A549 (cell line): Measurements from ENCODE around the gene KCNQ5. TPM values are rescaled to one million over a fixed set of nuclear protein-coding genes. Genes with fewer than 3 reads are reported as not detected.

ENCODE experiments used
- ATAC-seq, 2 experiments: fragments of 200-7000 bp in 1 of 2; fragments of >200 bp in 1 of 2; cut with Nextera tagmentation in 1 of 2; cut with Tn5 transposase in 1 of 2; 3 replicates each; pipeline versions ENCODE4 v1.8.0 to v1.9.1; 2018 to 2020; ENCODE audit warnings: mild to moderate bottlenecking in 1 of 2, moderate library complexity in 1 of 2
- CTCF ChIA-PET: fragments of 300-600 bp; sonication (Branson Sonifier 250); formaldehyde crosslinking; extraction: SDS; loops from one replicate; lab custom pipeline; 2021; ENCODE audit warnings: antibody characterized with exemption, inconsistent platforms; lab: Yijun Ruan, JAX
- POLR2A ChIA-PET: fragments of 350-600 bp; formaldehyde crosslinking; extraction: SDS; loops from one replicate; lab custom pipeline; 2021; ENCODE audit warnings: antibody characterized with exemption, inconsistent platforms; lab: Yijun Ruan, JAX
- DNase-seq, 2 experiments: peaks; one replicate each; pipeline versions ENCODE4 v3.0.0 to v3.0.0-alpha.2; 2011 to 2016; ENCODE audit warnings: low read depth in 1 of 2, low spot score in 1 of 2
- FAIRE-seq: peaks from 2 replicates; lab custom pipeline; 2011; peaks lifted over from hg19 to GRCh38; lab: Jason Lieb, UNC
- H3K27ac ChIP-seq, 2 experiments: fragments of >200 bp; sonication (Bioruptor Twin); formaldehyde crosslinking; 3 replicates each; pipeline ENCODE4 v1.5.1; 2016 to 2017
- H3K4me1 ChIP-seq: fragments of >200 bp; sonication (Bioruptor Twin); formaldehyde crosslinking; 3 replicates; pipeline ENCODE4 v1.6.1; 2016
- H3K4me2 ChIP-seq: fragments of >200 bp; sonication (Bioruptor Twin); formaldehyde crosslinking; 3 replicates; pipeline ENCODE4 v1.6.1; 2016
- H3K4me3 ChIP-seq: fragments of >200 bp; sonication (Bioruptor Twin); formaldehyde crosslinking; 3 replicates; pipeline ENCODE4 v1.5.1; 2016
- H3K9me3 ChIP-seq: fragments of >200 bp; sonication (Bioruptor Twin); formaldehyde crosslinking; 3 replicates; pipeline ENCODE4 v1.6.1; 2016
- ATOH8 ChIP-seq: fragments of 250-450 bp; sonication (Bioruptor Pico); IDR thresholded peaks from 2 replicates; pipeline ENCODE4 v1.5.0; 2020; ENCODE audit warnings: low read depth, mild to moderate bottlenecking, moderate library complexity
- BHLHE40 ChIP-seq: IDR thresholded peaks from 2 replicates; pipeline ENCODE4 v1.6.1; 2012; ENCODE audit warnings: low read depth, low read length, inconsistent platforms
- CBX8 ChIP-seq: fragments of 200-600 bp; sonication (generic); IDR thresholded peaks from 2 replicates; pipeline ENCODE4 v1.6.1; 2016
- CEBPB ChIP-seq, 2 experiments: fragments of >200 bp in 1 of 2; sonication (Bioruptor Twin) in 1 of 2; formaldehyde crosslinking in 1 of 2; IDR thresholded peaks; 2 replicates each; pipeline ENCODE4 v1.6.1; 2012 to 2016
- ELK1 ChIP-seq: fragments of 150-350 bp; IDR thresholded peaks from 2 replicates; pipeline ENCODE4 v1.6.1; 2014; ENCODE audit warnings: low read depth, mild to moderate bottlenecking, low read length
- EP300 ChIP-seq, 2 experiments: fragments of >200 bp; sonication (Bioruptor Twin); formaldehyde crosslinking; IDR thresholded peaks; 2 replicates in 1 of 2; 3 replicates in 1 of 2; pipeline ENCODE4 v1.6.1; 2016 to 2017
- ESRRA ChIP-seq: fragments of 150-350 bp; IDR thresholded peaks from 2 replicates; pipeline ENCODE4 v1.6.1; 2014; ENCODE audit warnings: mild to moderate bottlenecking, low read length, borderline replicate concordance
- FOSB ChIP-seq: fragments of 250-450 bp; sonication (Bioruptor Pico); IDR thresholded peaks from 2 replicates; pipeline ENCODE4 v1.5.0; 2020; ENCODE audit warnings: mild to moderate bottlenecking, moderate library complexity
- FOSL2 ChIP-seq, 2 experiments: fragments of 450-650 bp in 1 of 2; fragments of >200 bp in 1 of 2; sonication (Bioruptor Twin) in 1 of 2; formaldehyde crosslinking; IDR thresholded peaks; 2 replicates each; pipeline versions ENCODE4 v1.5.0 to v1.6.1; 2016 to 2020; ENCODE audit warnings: mild to moderate bottlenecking in 1 of 2, moderate library complexity in 1 of 2
- GATA3 ChIP-seq: IDR thresholded peaks from 2 replicates; pipeline ENCODE4 v1.6.1; 2012; ENCODE audit warnings: borderline replicate concordance
- HDAC2 ChIP-seq: fragments of 200-600 bp; sonication (generic); IDR thresholded peaks from 2 replicates; pipeline ENCODE4 v1.6.1; 2016
- HES2 ChIP-seq: fragments of >200 bp; sonication (Bioruptor Twin); formaldehyde crosslinking; IDR thresholded peaks from 2 replicates; pipeline ENCODE4 v1.6.1; 2016
- HEYL ChIP-seq: fragments of 250-450 bp; sonication (Bioruptor Pico); IDR thresholded peaks from 2 replicates; pipeline ENCODE4 v1.8.0; 2021; ENCODE audit warnings: mild to moderate bottlenecking, moderate library complexity
- JUNB ChIP-seq: fragments of >200 bp; sonication (Bioruptor Twin); formaldehyde crosslinking; IDR thresholded peaks from 2 replicates; pipeline ENCODE4 v1.6.1; 2016
- KDM1A ChIP-seq: fragments of 200-600 bp; sonication (generic); IDR thresholded peaks from 2 replicates; pipeline ENCODE4 v1.6.1; 2016; ENCODE audit warnings: low read depth, mild to moderate bottlenecking
- MAFK ChIP-seq: fragments of 450-650 bp; IDR thresholded peaks from 2 replicates; pipeline ENCODE4 v1.6.1; 2014; ENCODE audit not compliant: partially characterized antibody
- MYC ChIP-seq: IDR thresholded peaks from 2 replicates; pipeline ENCODE4 v1.6.1; 2012; ENCODE audit warnings: mild to moderate bottlenecking, inconsistent platforms, low read length, improper control_type of control experiment, borderline replicate concordance
- NPAS2 ChIP-seq: fragments of 250-450 bp; sonication (Bioruptor Pico); IDR thresholded peaks from 2 replicates; pipeline ENCODE4 v1.8.0; 2022; ENCODE audit warnings: mild to moderate bottlenecking, moderate library complexity, borderline replicate concordance
- NR3C1 ChIP-seq: fragments of >200 bp; sonication (Bioruptor Twin); formaldehyde crosslinking; IDR thresholded peaks from 3 replicates; pipeline ENCODE4 v1.6.1; 2017
- PHF8 ChIP-seq: fragments of 200-600 bp; sonication (generic); IDR thresholded peaks from 2 replicates; pipeline ENCODE4 v1.6.1; 2016; ENCODE audit warnings: low read depth, mild to moderate bottlenecking, antibody characterized with exemption, moderate library complexity, borderline replicate concordance
- POLR2A ChIP-seq: IDR thresholded peaks from 2 replicates; pipeline ENCODE4 v1.6.1; 2012; ENCODE audit warnings: mild to moderate bottlenecking, low read length
- POLR2AphosphoS2 ChIP-seq: conservative IDR thresholded peaks from 2 replicates; pipeline ENCODE4 v1.6.1; 2012; ENCODE audit warnings: low read length, improper control_type of control experiment, inconsistent platforms
- SMC3 ChIP-seq: fragments of >200 bp; sonication (Bioruptor Twin); formaldehyde crosslinking; IDR thresholded peaks from 3 replicates; pipeline ENCODE4 v1.6.1; 2018; ENCODE audit warnings: inconsistent platforms
- SREBF2 ChIP-seq: fragments of 450-650 bp; IDR thresholded peaks from 2 replicates; pipeline ENCODE4 v1.6.1; 2014; ENCODE audit warnings: mild to moderate bottlenecking, moderate library complexity
- USF2 ChIP-seq: fragments of 450-650 bp; IDR thresholded peaks from 2 replicates; pipeline ENCODE4 v1.6.1; 2014; ENCODE audit warnings: antibody characterized with exemption
- ZFP36 ChIP-seq: fragments of 450-650 bp; IDR thresholded peaks from 2 replicates; pipeline ENCODE4 v1.6.1; 2014; ENCODE audit warnings: borderline replicate concordance; ENCODE audit not compliant: partially characterized antibody
- ZNF302 ChIP-seq: fragments of 250-450 bp; sonication (Bioruptor Pico); IDR thresholded peaks from 2 replicates; pipeline ENCODE4 v1.9.0; 2021; ENCODE audit warnings: inconsistent platforms, mild to moderate bottlenecking, moderate library complexity
- WGBS: methylation state at CpG from one replicate; pipeline ENCODE4 v1.1.6; 2017; ENCODE audit errors: missing lambda C conversion rate; 5-methylcytosine and 5-hydroxymethylcytosine counted together
- polyA plus RNA-seq, 4 experiments: library from polyadenylated mRNA; depleted of rRNA in 3 of 4; stranded (reverse); fragments of >200 nt; fragmentation: RNase III in 1 of 4; extraction: RNeasy Plus Mini Kit Qiagen cat#74134 plus additional on column Dnase treatment in 1 of 4; gene quantifications; 2 replicates in 3 of 4; 3 replicates in 1 of 4; pipeline ENCODE4 v1.2.3, GENCODE V29; 2011 to 2017
- TF ChIP-seq, protein P1 (sequence below): fragments of 250-450 bp; sonication (Bioruptor Pico); IDR thresholded peaks from 2 replicates; pipeline ENCODE4 v1.5.0; 2021; ENCODE audit warnings: mild to moderate bottlenecking, moderate library complexity, borderline replicate concordance

Gene KCNQ5
- polyA plus RNA-seq, 2 of the 4 experiments (the other 2 are of a cell fraction), result 1.2 to 1.3 TPM

DNA sequence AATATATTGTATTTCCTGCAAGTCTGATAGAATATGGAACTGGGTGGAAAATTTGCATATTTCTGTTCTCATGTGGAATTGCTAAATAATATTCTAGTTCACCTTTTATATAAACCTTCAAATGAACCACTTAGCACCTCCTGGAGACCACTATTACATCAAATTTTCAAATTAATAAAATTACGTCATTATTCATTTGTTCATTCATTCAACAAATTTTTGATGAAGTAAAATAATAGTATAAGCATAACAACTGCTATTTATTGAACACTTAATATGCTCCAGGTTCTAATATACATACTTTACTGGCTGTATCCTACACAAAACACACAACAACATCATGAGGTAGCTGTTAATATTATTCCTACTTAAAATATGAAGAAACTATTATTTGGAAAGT is 215.1 kb downstream of the KCNQ5 start (continued):
- no peak for TF ChIP-seq MYC
- no peak for TF ChIP-seq HEYL (CRISPR knock-in tag)
- TF ChIP-seq HDAC2, result no peak
- TF ChIP-seq KDM1A, result no peak
- no peak for TF ChIP-seq FOSB
- TF ChIP-seq, all 56 proteins: peak for 0

DNA sequence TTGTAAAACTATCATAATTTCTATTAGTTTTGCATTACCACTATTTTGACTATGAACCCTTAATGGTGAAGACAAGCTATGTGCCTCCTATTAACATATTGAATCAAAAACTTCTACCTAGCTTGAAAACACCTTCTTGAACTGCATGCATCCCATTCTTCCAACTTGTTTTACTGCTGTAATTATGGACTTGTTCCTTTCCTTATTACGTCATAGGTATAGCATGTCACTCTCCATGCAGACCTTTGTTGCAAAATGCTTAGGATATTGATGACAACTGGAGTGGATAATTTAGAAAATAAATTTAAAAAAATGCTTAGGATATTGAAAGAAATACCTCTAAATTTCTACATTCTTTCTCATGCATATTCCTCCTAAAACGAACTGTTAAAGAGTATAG is 219.3 kb downstream of the KCNQ5 start:
- H3K4me2 ChIP-seq, result no peak overlapping the region
- no peak overlapping the region for H3K27ac ChIP-seq
- no peak overlapping the region for H3K4me3 ChIP-seq
- CTCF ChIA-PET, result no interaction called here
- TF ChIP-seq ZNF302 (CRISPR knock-in tag) (no peak), CBX8 (no peak), POLR2A (no peak), ELK1 (no peak), JUNB (no peak), POLR2AphosphoS2 (no peak), GATA3 (no peak), SREBF2 (no peak)
- 29% methylated on average over 2 of the region's 2 CpGs for WGBS
- DNase-seq (no peak), ATAC-seq (no peak), FAIRE-seq (no peak)
- H3K9me3 ChIP-seq, result no peaks in the 10 kb centered on the region
- POLR2A ChIA-PET, result no interaction called here
- no peaks in the 10 kb centered on the region for H3K4me1 ChIP-seq

DNA sequence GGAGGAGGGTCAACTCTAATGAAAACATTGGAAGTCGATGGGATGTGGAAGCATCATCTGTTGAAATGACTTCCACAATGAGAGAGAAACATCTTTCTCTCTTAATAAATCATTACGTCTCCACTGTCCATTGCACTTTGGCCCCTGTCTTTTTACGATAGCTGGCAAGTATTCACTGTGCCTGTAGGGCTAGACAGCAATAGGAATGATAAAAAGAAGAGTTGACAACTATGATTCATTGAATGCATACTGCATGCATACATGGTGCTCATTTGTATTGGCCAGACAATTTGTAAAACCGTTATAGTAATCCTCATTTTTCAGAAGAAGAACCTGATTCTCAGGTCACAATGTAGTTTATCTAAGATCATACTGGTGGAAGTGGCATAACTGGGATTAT is 220.3 kb downstream of the KCNQ5 start:
- no peak for ATAC-seq
- CTCF ChIA-PET, result no interaction called here
- Histone ChIP-seq H3K4me3 (no peak overlapping the region), H3K4me2 (no peak overlapping the region)
- no peak for DNase-seq
- TF ChIP-seq POLR2AphosphoS2 (no peak), HEYL (CRISPR knock-in tag) (no peak), ZFP36 (no peak), SMC3 (no peak), NPAS2 (CRISPR knock-in tag) (no peak), FOSL2 (IDR thresholded peaks at IDR 0.05) (no peak), FOSL2 (CRISPR knock-in tag; IDR thresholded peaks at IDR 0.05) (no peak), HDAC2 (no peak), KDM1A (no peak), HES2 (no peak), USF2 (no peak)
- TF ChIP-seq, all 56 proteins: peak for 0
- Histone ChIP-seq H3K27ac (no peak overlapping the region), H3K9me3 (no peaks in the 10 kb centered on the region), H3K4me1 (no peaks in the 10 kb centered on the region)
- WGBS, result 31% methylated on average over 4 of the region's 4 CpGs
- no peak for FAIRE-seq
- POLR2A ChIA-PET, result no interaction called here

DNA sequence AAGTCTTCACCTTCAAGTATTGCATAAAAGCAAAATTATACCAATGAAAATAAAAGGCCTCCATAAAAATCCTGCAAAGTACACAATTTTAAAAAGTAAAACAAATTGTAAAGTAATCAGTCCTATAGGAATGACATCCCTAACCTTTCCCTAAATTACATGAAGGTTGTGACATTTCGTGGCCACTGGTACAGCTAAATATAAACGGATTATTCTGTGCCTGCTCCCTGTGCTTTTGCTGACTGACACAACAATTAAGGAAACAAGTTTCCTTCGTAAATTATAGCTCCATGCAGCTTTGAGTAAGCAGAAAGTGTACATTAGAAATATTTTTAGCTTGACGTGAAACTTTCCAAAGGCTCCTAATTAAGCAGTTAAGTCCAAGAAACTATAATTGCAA is 222.8 kb downstream of the KCNQ5 start:
- POLR2A ChIA-PET, result no interaction called here
- H3K4me3 ChIP-seq, result no peak overlapping the region
- H3K4me1 ChIP-seq, result no peaks in the 10 kb centered on the region
- FAIRE-seq (no peak), ATAC-seq (no peak), DNase-seq (no peak)
- no peaks in the 10 kb centered on the region for H3K9me3 ChIP-seq
- CTCF ChIA-PET, result no interaction called here
- whole genome bisulfite sequencing, result 42% methylated on average over 4 of the region's 4 CpGs
- no peak overlapping the region for H3K27ac ChIP-seq
- H3K4me2 ChIP-seq, result no peak overlapping the region
- no peak for TF ChIP-seq HEYL (CRISPR knock-in tag)
- no peak for TF ChIP-seq ESRRA
- no peak for TF ChIP-seq FOSB
- TF ChIP-seq EP300 (IDR thresholded peaks at IDR 0.05), result no peak
- no peak for TF ChIP-seq NR3C1
- TF ChIP-seq CEBPB (IDR thresholded peaks at IDR 0.05), result no peak
- TF ChIP-seq, protein P1, sequence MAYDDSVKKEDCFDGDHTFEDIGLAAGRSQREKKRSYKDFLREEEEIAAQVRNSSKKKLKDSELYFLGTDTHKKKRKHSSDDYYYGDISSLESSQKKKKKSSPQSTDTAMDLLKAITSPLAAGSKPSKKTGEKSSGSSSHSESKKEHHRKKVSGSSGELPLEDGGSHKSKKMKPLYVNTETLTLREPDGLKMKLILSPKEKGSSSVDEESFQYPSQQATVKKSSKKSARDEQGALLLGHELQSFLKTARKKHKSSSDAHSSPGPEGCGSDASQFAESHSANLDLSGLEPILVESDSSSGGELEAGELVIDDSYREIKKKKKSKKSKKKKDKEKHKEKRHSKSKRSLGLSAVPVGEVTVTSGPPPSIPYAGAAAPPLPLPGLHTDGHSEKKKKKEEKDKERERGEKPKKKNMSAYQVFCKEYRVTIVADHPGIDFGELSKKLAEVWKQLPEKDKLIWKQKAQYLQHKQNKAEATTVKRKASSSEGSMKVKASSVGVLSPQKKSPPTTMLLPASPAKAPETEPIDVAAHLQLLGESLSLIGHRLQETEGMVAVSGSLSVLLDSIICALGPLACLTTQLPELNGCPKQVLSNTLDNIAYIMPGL, result no peak
- no peak for TF ChIP-seq ATOH8 (CRISPR knock-in tag)
- TF ChIP-seq MAFK, result no peak
- no peak for TF ChIP-seq PHF8
- no peak for TF ChIP-seq BHLHE40
